Left lobe of liver (tissue), 2 donors: ENCODE measurements around the gene PPP1R36. TPM values are rescaled to one million over a fixed set of nuclear protein-coding genes. Genes with fewer than 3 reads are reported as not detected.
"Not testable (repeated sequence)": the region's sequence is repeated elsewhere in the genome, so short reads cannot be mapped to it uniquely, and the experiment has no call there.

Source experiments
- ATAC-seq: fragments of 200-7000 bp; cut with Tn5 transposase; one replicate; pipeline ENCODE4 v1.9.1; 2020; ENCODE audit warnings: mild to moderate bottlenecking, moderate library complexity
- DNase-seq: peaks from one replicate; pipeline ENCODE4 v3.0.0-alpha.2; 2020; ENCODE audit warnings: low spot score
- total RNA-seq: library from RNA; stranded (reverse); gene quantifications from one replicate; pipeline ENCODE4 v1.2.1, GENCODE V29; 2021
- donor health status: DM: no; HTN: no; CAD: no; lungs with moderate emphysema.
- donor health status: DM: no; HTN: yes; CAD: no.

Gene PPP1R36
- total RNA-seq, 1 donor from 2014 or later: 0.18 TPM

DNA sequence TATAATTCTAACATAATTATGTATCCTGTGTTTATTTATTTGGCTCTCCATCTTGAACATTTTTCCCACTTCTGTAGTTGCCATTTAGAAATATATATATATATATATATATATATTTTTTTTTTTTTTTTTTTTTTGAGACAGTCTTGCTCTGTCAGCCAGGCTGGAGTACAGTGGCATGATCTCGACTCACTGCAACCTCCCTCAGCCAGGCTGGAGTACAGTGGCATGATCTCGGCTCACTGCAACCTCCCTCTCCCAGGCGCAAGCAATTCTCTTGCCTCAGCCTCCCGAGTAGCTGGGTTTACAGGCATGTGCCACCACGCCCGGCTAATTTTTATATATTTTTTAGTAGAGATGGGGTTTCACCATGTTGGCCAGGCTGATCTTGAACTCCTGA lies 32.1 kb upstream of the PPP1R36 start:
- not testable (repeated sequence) for DNase-seq

DNA sequence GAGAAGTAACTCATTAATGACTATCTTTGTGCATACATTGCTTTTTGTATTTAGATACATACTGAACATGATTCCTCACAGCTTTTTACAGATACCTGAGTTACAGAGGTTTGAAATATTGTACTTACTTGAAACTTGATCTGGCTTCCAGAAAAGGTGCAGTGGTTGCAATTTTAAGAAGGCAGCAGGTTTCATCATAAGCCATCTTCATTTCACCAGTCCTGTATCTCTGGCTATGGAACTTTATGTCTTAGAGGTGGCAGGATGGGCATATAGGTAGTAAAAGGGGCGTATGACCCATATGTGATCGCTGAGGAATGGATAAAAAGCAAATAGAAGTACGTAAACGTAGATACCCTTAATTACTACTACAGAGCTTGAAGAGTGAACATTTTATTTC lies 31.5 kb upstream of the PPP1R36 start:
- DNase-seq (no peak), ATAC-seq (no peak)

More for the DNA sequence above, 32.1 kb upstream of the PPP1R36 start:
- not testable (repeated sequence) for ATAC-seq

DNA sequence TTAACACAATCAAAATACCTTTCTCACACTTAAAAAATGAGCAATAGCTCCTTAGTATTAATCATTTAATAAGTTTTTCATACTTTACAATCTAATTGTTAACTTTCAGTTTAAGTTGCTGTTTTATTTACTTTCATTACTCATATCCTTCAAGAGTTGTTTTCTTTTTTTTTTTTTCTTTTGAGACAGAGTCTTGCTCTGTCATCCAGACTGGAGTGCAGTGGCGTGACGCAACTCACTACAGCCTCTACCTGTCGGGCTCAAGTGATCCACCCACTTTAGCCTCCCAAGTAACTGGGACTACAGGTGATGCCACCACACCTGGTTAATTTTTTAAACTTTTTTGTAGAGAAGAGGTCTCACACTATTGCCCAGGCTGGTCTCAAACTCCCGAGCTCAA lies 29.1 kb upstream of the PPP1R36 start:
- ATAC-seq: no peak
- DNase-seq: no peak

DNA sequence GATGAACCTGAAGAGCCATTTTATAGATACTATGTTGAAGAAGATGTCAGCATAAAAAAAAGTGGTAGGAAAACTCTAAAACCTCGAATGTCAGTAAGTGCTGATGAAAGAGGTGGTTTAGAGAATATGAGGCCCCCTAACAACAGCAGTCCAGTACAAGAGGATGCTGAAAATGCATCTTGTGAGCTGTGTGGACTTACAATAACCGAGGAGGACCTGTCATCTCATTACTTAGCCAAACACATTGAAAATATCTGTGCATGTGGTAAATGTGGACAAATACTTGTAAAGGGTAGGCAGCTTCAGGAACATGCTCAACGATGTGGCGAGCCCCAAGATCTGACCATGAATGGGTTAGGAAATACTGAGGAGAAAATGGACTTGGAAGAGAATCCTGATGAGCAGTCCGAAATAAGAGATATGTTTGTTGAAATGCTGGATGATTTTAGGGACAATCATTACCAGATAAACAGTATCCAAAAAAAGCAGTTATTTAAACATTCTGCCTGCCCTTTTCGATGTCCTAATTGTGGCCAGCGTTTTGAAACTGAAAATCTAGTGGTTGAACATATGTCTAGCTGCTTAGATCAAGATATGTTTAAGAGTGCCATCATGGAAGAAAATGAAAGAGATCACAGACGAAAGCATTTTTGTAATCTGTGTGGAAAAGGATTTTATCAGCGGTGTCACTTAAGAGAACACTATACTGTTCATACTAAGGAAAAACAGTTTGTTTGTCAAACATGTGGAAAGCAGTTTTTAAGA lies 27.0 kb upstream of the PPP1R36 start:
- ATAC-seq (no peak), DNase-seq (no peak)

DNA sequence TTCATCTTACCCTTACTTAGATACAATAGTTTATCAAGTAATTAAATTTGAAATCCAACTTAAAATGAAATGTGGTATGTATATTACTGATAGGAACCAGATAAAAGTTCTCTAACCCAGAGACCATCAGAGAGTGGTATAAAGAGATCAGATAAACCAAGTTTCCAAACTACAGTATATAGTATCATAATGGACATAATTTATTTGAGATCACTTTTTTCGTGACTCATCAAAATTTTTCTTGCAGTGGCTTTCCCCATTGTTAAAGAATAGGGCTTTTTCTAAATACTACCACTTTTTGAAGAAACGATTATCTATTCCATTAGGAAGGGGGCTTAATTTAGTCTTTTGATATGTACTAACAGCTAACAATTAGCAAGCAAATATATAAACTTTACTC lies 24.4 kb upstream of the PPP1R36 start:
- ATAC-seq (no peak), DNase-seq (no peak)

DNA sequence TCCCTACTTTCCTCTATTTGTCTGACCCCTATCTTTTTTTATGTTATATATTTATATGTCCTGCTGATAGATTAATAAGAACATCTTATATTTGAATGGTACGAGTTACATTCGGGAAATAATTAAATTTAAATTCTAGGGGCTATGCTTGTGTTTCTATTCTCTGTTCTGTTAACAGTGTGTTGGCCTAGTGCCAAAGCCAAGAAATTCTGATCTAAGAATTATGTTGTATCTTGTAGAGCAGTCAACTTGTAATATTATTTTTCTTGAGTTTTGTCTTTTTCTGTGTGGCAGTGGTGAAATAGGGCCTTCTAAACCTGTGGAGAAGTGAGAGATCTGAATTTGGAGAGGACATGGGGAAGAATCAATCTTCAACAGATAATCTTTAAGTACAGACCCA lies 18.2 kb upstream of the PPP1R36 start:
- ATAC-seq (no peak), DNase-seq (no peak)

DNA sequence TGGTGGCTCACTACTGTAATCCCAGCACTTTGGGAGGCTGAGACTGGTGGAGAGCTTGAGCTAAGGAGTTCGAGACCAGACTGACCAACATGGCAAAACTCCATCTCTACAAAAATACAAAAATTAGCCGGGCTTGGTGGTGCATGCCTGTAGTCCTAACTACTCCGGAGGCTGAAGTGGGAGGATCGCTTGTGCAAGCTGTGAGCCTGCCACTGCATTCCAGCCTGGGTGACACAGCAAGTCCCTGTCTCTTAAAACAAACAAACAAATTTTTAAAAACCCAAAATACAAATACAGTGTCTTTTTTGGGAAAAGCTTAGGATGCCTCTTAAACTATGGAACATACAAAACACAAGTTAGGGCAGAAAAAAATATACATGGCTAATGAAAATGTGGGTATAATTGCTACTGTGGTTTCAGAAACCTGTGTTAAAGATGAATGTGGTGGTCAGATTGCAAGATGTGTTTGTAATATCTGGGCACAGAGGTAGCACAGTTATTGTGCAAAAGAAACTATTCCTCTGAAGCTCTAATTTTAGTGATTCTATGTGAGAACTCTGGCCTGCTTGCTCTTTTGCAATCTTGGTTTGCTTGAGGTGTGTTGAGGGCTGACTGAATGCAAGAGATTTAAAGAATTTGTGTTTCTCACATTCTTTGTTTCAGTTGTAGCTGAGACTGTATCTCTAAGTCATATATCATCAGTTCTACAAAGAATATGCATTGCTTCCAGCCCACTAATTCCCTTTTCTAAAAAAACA lies 13.1 kb upstream of the PPP1R36 start:
- no peak for DNase-seq
- ATAC-seq: no peak

DNA sequence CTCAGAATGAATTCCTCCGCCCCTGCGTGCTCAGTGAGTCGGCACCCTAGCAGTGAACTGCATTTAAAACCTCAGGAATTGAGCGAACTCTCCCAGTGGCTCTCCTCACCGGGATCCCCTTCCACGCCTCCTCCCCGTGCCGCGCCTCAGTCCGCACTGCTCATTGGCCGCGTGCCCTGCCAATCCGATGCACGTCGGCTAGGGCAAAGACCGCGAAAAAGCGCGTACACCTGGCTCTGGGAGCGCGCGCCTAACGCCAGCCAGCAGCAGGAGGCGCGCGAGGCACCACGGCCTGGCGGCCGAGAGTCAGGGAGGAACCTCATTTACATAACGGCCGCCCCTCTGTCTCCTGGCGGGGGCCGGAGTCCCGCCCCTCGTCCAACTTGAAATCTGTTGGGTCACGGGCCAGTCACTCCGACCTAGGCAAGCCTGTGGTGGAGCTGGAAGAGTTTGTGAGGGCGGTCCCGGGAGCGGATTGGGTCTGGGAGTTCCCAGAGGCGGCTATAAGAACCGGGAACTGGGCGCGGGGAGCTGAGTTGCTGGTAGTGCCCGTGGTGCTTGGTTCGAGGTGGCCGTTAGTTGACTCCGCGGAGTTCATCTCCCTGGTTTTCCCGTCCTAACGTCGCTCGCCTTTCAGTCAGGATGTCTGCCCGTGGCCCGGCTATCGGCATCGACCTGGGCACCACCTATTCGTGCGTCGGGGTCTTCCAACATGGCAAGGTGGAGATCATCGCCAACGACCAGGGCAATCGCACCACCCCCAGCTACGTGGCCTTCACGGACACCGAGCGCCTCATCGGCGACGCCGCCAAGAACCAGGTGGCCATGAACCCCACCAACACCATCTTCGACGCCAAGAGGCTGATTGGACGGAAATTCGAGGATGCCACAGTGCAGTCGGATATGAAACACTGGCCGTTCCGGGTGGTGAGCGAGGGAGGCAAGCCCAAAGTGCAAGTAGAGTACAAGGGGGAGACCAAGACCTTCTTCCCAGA lies 9.3 kb upstream of the PPP1R36 start, which contains the start of gene HSPA2:
Gene HSPA2, plus strand, starts transcription at position 534 of the 995 bp plus-strand sequence. Its CDS starts 109 bp downstream, at position 643.
- ATAC-seq: peak; percentile 94
- peak; percentile 99 for DNase-seq

DNA sequence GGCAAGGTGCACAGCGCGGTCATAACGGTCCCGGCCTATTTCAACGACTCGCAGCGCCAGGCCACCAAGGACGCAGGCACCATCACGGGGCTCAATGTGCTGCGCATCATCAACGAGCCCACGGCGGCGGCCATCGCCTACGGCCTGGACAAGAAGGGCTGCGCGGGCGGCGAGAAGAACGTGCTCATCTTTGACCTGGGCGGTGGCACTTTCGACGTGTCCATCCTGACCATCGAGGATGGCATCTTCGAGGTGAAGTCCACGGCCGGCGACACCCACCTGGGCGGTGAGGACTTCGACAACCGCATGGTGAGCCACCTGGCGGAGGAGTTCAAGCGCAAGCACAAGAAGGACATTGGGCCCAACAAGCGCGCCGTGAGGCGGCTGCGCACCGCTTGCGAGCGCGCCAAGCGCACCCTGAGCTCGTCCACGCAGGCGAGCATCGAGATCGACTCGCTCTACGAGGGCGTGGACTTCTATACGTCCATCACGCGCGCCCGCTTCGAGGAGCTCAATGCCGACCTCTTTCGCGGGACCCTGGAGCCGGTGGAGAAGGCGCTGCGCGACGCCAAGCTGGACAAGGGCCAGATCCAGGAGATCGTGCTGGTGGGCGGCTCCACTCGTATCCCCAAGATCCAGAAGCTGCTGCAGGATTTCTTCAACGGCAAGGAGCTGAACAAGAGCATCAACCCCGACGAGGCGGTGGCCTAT lies 8.3 kb upstream of the PPP1R36 start:
- ATAC-seq (no peak), DNase-seq (peak; percentile 48)

DNA sequence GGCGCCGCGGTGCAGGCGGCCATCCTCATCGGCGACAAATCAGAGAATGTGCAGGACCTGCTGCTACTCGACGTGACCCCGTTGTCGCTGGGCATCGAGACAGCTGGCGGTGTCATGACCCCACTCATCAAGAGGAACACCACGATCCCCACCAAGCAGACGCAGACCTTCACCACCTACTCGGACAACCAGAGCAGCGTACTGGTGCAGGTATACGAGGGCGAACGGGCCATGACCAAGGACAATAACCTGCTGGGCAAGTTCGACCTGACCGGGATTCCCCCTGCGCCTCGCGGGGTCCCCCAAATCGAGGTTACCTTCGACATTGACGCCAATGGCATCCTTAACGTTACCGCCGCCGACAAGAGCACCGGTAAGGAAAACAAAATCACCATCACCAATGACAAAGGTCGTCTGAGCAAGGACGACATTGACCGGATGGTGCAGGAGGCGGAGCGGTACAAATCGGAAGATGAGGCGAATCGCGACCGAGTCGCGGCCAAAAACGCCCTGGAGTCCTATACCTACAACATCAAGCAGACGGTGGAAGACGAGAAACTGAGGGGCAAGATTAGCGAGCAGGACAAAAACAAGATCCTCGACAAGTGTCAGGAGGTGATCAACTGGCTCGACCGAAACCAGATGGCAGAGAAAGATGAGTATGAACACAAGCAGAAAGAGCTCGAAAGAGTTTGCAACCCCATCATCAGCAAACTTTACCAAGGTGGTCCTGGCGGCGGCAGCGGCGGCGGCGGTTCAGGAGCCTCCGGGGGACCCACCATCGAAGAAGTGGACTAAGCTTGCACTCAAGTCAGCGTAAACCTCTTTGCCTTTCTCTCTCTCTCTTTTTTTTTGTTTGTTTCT lies 7.6 kb upstream of the PPP1R36 start:
- DNase-seq: no peak

DNA sequence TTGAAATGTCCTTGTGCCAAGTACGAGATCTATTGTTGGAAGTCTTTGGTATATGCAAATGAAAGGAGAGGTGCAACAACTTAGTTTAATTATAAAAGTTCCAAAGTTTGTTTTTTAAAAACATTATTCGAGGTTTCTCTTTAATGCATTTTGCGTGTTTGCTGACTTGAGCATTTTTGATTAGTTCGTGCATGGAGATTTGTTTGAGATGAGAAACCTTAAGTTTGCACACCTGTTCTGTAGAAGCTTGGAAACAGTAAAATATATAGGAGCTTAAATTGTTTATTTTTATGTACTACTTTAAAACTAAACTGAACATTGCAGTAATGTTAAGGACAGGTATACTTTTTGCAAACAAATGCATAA lies 6.9 kb upstream of the PPP1R36 start:
- no peak for DNase-seq
- no peak for ATAC-seq

More for the DNA sequence above, 7.6 kb upstream of the PPP1R36 start:
- no peak for ATAC-seq

DNA sequence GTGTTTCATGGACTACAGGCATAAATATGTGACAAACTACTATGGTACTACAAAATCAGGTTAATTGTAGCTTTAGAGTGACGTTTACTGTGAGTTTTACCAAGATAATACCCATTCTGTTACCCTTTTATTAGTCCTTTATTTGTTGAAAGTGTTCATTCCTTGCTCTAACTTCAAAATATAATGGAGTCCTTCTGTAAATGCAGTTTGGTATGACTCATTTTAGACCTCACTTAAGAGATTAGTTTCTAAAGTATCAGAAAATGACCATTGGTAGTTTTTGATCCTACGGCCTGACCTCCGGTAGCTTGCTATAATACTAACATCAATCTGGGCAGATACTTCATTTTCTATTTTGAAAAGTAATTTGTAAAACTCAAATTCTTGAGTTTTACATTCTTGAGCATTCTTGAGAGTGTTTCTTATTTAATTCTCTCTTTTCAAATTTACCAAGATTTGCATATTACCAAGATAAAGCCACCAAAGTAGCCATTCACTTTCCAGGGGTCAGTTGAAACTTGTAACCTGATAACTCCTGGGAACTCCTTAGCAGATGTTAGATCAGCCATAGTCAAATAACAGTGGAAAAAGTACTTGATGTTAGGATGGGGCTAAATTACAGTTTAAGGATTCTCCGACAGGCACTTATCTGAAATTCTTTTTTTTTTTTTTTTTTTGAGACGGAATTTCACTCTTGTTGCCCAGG lies 5.0 kb upstream of the PPP1R36 start:
- DNase-seq: no peak
- no peak for ATAC-seq

DNA sequence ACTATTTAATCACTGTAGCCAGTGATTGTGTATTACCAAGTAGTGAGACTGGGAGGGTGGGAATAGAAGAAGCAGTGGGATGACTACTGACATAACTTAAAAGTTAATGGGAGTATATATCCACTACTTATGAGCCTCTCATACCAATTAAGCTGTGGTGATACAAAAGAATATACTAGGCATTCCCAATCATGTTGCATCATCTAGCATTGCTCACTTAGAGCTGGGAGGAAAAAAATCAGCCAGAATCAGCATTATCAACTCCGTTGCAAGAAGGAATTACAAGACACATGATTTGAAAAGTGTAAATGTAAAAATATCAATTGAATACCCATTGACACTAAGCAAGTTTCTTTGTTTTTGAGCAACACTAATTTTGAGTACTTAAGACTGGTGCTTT lies 745 bp upstream of the PPP1R36 start:
- ATAC-seq (no peak), DNase-seq (no peak)

DNA sequence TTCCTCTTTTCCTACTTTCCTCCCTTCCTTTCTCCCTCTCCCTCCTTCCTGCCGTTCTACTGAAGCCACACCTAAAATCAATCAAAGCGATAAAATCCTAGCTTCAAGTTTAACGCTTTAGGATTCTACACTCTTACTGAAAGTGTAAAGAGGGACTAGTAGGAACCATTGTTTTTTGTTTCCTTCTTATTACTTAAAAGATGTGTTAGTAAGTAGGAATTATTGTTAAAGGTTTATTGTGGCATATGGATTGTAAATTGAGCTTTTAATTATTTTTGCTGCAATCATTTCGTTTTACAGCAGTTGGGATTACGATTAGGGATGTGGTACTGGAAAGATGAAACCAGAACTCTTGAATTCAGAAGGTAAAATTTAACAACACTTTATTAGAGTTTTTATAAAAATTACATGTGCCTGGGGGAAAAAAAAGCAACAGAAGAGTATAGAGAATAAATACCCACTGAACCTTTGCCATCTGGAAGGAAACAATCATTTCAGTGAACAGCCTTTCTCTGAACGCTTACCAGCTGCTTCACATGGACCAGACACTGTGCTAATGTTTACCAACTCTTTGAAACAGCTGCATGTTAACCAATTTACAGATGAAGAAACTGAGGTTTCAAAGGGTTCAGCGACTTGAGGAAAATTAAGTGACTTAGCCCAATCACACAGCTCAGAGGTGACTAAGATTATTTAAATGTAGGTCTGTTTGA lies 1.0 kb downstream of the PPP1R36 start:
- no peak for DNase-seq
- no peak for ATAC-seq

DNA sequence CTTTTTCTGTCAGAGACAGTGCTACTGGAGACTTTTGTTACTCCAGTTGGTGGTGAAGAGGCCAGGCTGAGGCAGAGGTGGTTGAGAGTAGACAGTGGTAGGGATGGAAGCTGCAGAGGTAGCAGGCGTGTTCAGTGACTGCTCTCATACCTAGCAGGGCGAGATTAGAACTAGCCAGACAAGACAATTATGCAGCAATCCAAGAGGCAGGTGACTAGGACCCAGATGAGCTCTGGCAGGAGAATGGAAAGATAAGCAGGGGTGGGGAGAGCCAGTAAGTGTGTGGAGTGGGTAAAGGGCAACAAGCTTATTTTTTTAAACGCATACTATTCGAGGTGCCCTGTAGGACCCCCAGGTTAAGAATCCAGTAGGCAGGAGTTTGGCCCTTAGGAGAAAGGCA lies 4.8 kb downstream of the PPP1R36 start:
- DNase-seq (no peak), ATAC-seq (no peak)

DNA sequence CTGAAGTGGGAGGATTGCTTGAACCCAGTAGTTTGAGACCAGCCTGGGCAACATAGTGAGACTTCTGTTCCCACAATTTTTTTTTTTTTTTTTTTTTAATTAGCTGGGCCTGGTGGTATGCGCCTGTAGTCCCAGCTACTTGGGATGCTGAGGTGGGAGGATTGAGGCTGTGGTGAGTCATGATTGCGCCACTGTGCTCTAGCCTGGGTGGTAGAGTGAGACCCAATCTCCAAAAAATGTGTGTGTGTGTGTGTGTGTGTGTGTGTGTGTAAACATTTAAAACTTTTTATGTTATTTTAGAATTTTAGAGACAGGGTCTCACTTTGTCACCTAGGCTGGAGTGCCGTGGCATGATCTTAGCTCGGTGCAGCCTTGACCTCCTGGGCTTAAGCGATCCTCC lies 6.8 kb downstream of the PPP1R36 start:
- ATAC-seq: no peak
- no peak for DNase-seq

DNA sequence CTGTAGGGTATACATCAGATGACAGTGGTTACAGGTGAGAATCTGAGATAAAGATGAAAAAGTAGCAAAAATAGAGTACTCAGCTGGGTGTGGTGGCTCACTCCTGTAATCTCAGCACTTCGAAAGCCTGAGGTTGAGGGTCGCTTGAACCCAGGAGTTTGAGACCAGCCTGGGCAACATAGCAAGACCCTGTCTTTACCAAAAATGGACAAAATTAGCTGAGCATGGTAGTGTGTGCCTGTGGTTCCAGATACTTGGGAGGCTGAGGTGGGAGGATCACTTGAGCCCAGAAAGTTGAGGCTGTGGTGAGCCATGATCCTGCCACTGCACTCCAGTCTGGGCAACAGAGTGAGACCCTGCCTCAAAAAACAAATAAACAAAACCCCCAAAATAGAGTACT lies 8.5 kb downstream of the PPP1R36 start:
- not testable (repeated sequence) for DNase-seq, ATAC-seq

DNA sequence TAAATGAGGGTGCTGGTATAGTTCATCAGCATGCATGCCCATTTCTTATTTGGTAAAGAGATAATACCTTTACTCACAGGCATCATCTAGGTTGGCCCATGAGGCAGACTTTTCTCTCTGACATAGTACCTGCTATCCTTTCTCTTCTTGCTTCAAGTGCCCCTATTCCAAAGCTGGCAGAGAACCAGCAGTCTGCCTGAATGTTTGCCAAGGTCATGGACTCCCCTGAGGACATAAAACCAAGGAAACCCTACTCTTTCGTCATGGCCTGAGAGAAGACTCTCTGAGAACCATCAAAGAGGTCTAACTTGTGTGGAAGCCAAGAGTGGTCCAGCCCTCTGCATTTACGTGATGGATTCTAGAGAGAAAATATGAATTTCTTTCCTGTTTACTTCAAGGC lies 11.9 kb downstream of the PPP1R36 start:
- ATAC-seq (no peak), DNase-seq (no peak)
